Measurements from ENCODE around the gene NOTO.

NOTO gene

GRCh38 chr2:73258913-73259215 lies 56.5 kb downstream of the NOTO start:
- no peak for DNase-seq

GRCh38 chr2:73259276-73259675 lies 56.9 kb downstream of the NOTO start:
- no peak for DNase-seq

GRCh38 chr2:73259704-73260337 lies 57.4 kb downstream of the NOTO start:
- no peak for DNase-seq

DNA sequence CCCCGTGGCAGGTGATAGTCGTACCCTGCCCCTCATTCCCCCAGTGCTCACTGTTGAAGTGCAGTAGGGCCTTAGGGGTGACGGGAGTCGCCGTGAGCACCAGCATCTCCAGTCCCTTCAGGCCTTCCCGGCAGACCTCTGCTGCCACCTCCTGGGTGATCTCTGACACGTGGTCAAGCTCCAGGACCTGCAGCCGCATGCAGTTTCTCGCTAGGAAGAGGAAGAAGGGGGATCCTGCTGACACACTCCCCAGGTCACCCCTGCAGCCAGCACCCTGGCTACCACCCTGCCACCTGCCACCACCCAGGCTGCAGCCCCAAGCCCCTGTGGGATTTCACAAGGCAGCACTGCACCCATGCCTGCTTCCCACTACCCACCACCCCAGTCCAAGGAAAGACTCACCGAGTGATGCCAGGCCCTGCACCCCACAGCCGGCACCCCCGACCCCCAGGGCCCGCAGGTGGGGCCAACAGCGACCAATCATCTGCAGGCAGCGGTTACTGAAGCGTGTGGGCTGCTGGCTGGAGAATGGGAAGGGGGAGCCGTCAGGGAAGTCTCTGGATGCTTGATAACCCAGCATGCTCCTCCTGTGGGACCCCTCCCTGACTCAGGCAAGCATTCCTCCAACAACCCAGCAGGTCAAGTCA lies 58.1 kb downstream of the NOTO start:
- DNase-seq, result no peak
